Neural cell (in vitro differentiated cells): ENCODE results near the gene DCPS.

Experiments used
- EP300 ChIP-seq: fragments of 450-650 bp; conservative IDR thresholded peaks from 2 replicates; pipeline ENCODE4 v1.6.1; 2014; ENCODE audit warnings: antibody characterized with exemption, mild to moderate bottlenecking, moderate library complexity; ENCODE audit not compliant: poor library complexity, severe bottlenecking
- EZH2 ChIP-seq: fragments of 200-600, 300-800 bp; shearing (Covaris generic), sonication (generic); IDR thresholded peaks from 2 replicates; pipeline ENCODE4 v1.6.1; 2014; ENCODE audit warnings: antibody characterized with exemption, low read length, borderline replicate concordance, mild to moderate bottlenecking; ENCODE audit not compliant: insufficient read depth, poor library complexity, severe bottlenecking
- MXI1 ChIP-seq: fragments of 450-650 bp; conservative IDR thresholded peaks from 2 replicates; pipeline ENCODE4 v1.6.1; 2014; ENCODE audit warnings: antibody characterized with exemption, mild to moderate bottlenecking; ENCODE audit not compliant: poor library complexity, severe bottlenecking
- POLR2AphosphoS5 ChIP-seq: IDR thresholded peaks from 2 replicates; pipeline ENCODE4 v1.6.1; 2012
- RAD21 ChIP-seq: fragments of 450-650 bp; conservative IDR thresholded peaks from 2 replicates; pipeline ENCODE4 v1.6.1; 2014; ENCODE audit warnings: antibody characterized with exemption, mild to moderate bottlenecking, moderate library complexity
- REST ChIP-seq: IDR thresholded peaks from 2 replicates; pipeline ENCODE4 v1.6.1; 2012; ENCODE audit warnings: borderline replicate concordance
- SMC3 ChIP-seq: fragments of 450-650 bp; conservative IDR thresholded peaks from 2 replicates; pipeline ENCODE4 v1.6.1; 2014; ENCODE audit warnings: antibody characterized with exemption, mild to moderate bottlenecking, moderate library complexity; ENCODE audit not compliant: poor library complexity
- TAF1 ChIP-seq: IDR thresholded peaks from 2 replicates; pipeline ENCODE4 v1.6.1; 2012; ENCODE audit warnings: low read depth
- TF ChIP-seq, protein P1 (sequence below): fragments of 450-650 bp; IDR thresholded peaks from 2 replicates; pipeline ENCODE4 v1.5.1; 2014; ENCODE audit warnings: antibody characterized with exemption, mild to moderate bottlenecking, moderate library complexity; ENCODE audit not compliant: poor library complexity, severe bottlenecking

- TF ChIP-seq, protein P1, sequence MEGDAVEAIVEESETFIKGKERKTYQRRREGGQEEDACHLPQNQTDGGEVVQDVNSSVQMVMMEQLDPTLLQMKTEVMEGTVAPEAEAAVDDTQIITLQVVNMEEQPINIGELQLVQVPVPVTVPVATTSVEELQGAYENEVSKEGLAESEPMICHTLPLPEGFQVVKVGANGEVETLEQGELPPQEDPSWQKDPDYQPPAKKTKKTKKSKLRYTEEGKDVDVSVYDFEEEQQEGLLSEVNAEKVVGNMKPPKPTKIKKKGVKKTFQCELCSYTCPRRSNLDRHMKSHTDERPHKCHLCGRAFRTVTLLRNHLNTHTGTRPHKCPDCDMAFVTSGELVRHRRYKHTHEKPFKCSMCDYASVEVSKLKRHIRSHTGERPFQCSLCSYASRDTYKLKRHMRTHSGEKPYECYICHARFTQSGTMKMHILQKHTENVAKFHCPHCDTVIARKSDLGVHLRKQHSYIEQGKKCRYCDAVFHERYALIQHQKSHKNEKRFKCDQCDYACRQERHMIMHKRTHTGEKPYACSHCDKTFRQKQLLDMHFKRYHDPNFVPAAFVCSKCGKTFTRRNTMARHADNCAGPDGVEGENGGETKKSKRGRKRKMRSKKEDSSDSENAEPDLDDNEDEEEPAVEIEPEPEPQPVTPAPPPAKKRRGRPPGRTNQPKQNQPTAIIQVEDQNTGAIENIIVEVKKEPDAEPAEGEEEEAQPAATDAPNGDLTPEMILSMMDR: peak; percentile 40
- TF ChIP-seq REST: no peak
- no peak for TF ChIP-seq EP300
- no peak for TF ChIP-seq SMC3
- no peak for TF ChIP-seq TAF1
- no peak for TF ChIP-seq POLR2AphosphoS5
- TF ChIP-seq RAD21: no peak
- TF ChIP-seq EZH2: no peak
- TF ChIP-seq MXI1: no peak
These were observed 3.8 kb downstream of the DCPS start for GRCh38 chr11:126307706-126308105.
